ENCODE data around the gene WDR73.

- TF ChIP-seq CTCF (conservative IDR thresholded peaks at IDR 0.05; ENCODE audit: low read depth, low read length): peak; percentile 83
- TF ChIP-seq POLR2A (IDR thresholded peaks at IDR 0.05; ENCODE audit: low read depth, low read length): no peak
- no peak for TF ChIP-seq CEBPB (IDR thresholded peaks at IDR 0.05; ENCODE audit: low read depth, low read length)
- no peak for TF ChIP-seq USF2 (IDR thresholded peaks at IDR 0.05; ENCODE audit: low read depth, low read length)
- TF ChIP-seq RCOR1 (IDR thresholded peaks at IDR 0.05; ENCODE audit: insufficient replicate concordance, low read length): no peak
- TF ChIP-seq RAD21 (IDR thresholded peaks at IDR 0.05; ENCODE audit: low read length): peak; percentile 81
- TF ChIP-seq FOS (IDR thresholded peaks at IDR 0.05; ENCODE audit: low read depth, low read length): no peak
- no peak for TF ChIP-seq CHD1 (IDR thresholded peaks at IDR 0.05; ENCODE audit: low read depth, low read length)
Observed at GRCh38 chr15:84598993-84599392, 55.1 kb downstream of the WDR73 start.
